WTC11 (cell line): ENCODE results near the gene LAMA2. TPM values are rescaled to one million over a fixed set of nuclear protein-coding genes. Genes with fewer than 3 reads are reported as not detected.

ENCODE experiments used
- ATAC-seq: fragments of 200-7000 bp; cut with Tn5 transposase; 2 replicates; pipeline ENCODE4 v1.10.0; 2021; ENCODE audit warnings: mild to moderate bottlenecking, moderate library complexity
- CTCF ChIA-PET: fragments of 300-600 bp; sonication (Branson Sonifier 250); formaldehyde crosslinking; loops from one replicate; lab custom pipeline; 2021; ENCODE audit warnings: antibody characterized with exemption; lab: Charles Lee
- POLR2A ChIA-PET: fragments of 350-600 bp; sonication (Branson Sonifier 250); formaldehyde crosslinking; loops from one replicate; lab custom pipeline; 2021; ENCODE audit warnings: antibody characterized with exemption; lab: Charles Lee
- DNase-seq: peaks from one replicate; pipeline ENCODE4 v3.0.0; 2021; ENCODE audit warnings: low spot score
- H3K27ac Mint-ChIP-seq: 2 replicates; pipeline ENCODE4 v1.8.0; 2021; ENCODE audit warnings: mixed read lengths
- H3K27me3 Mint-ChIP-seq: 2 replicates; pipeline ENCODE4 v1.8.0; 2021; ENCODE audit warnings: low read depth, mild to moderate bottlenecking, moderate library complexity, mixed read lengths
- H3K36me3 Mint-ChIP-seq: 2 replicates; pipeline ENCODE4 v1.8.0; 2021; ENCODE audit warnings: mixed read lengths
- H3K4me1 Mint-ChIP-seq: 2 replicates; pipeline ENCODE4 v1.8.0; 2022; ENCODE audit warnings: mixed read lengths
- H3K4me3 Mint-ChIP-seq: 2 replicates; pipeline ENCODE4 v1.8.0; 2021; ENCODE audit warnings: mild to moderate bottlenecking, moderate library complexity, mixed read lengths
- H3K9me3 Mint-ChIP-seq: 2 replicates; pipeline ENCODE4 v1.8.0; 2021; ENCODE audit warnings: mixed read lengths
- NR3C1 ChIP-seq: sonication (generic); formaldehyde crosslinking; conservative IDR thresholded peaks from 2 replicates; pipeline ENCODE4 v1.8.1; 2023; ENCODE audit warnings: low read depth, mild to moderate bottlenecking, missing genetic modification reagents
- PRRX2 ChIP-seq: fragments of 250-450 bp; sonication (Bioruptor Pico); IDR thresholded peaks from 2 replicates; pipeline ENCODE4 v1.8.0; 2021; ENCODE audit warnings: mild to moderate bottlenecking
- TCF7 ChIP-seq: sonication (generic); formaldehyde crosslinking; IDR thresholded peaks from 2 replicates; pipeline ENCODE4 v1.8.0; 2022; ENCODE audit warnings: mild to moderate bottlenecking, low read depth, missing genetic modification reagents, moderate library complexity
- TEAD1 ChIP-seq: sonication (generic); formaldehyde crosslinking; IDR thresholded peaks from 2 replicates; pipeline ENCODE4 v1.8.0; 2022; ENCODE audit warnings: mild to moderate bottlenecking, missing genetic modification reagents
- TEAD4 ChIP-seq: sonication (generic); formaldehyde crosslinking; IDR thresholded peaks from 2 replicates; pipeline ENCODE4 v1.8.0; 2022; ENCODE audit warnings: mild to moderate bottlenecking, missing genetic modification reagents
- ZNF263 ChIP-seq: sonication (generic); formaldehyde crosslinking; IDR thresholded peaks from 2 replicates; pipeline ENCODE4 v1.8.1; 2022; ENCODE audit warnings: low read depth, mild to moderate bottlenecking, moderate library complexity, missing genetic modification reagents
- ZNF416 ChIP-seq: fragments of 250-450 bp; sonication (Bioruptor Pico); IDR thresholded peaks from 2 replicates; pipeline ENCODE4 v1.9.0; 2021; ENCODE audit warnings: mild to moderate bottlenecking, inconsistent platforms
- total RNA-seq: library from RNA; stranded (reverse); gene quantifications from 3 replicates; pipeline ENCODE4 v1.2.3, GENCODE V29; 2021
- TF ChIP-seq, protein P1 (sequence below): sonication (generic); formaldehyde crosslinking; IDR thresholded peaks from 2 replicates; pipeline ENCODE4 v1.8.1; 2023; ENCODE audit warnings: mild to moderate bottlenecking, missing genetic modification reagents
- TF ChIP-seq, protein P2 (sequence below): fragments of 250-450 bp; sonication (Bioruptor Pico); IDR thresholded peaks from 2 replicates; pipeline ENCODE4 v1.9.0; 2021; ENCODE audit warnings: mild to moderate bottlenecking, borderline replicate concordance
- TF ChIP-seq, protein P3 (sequence below): sonication (generic); formaldehyde crosslinking; IDR thresholded peaks from 2 replicates; pipeline ENCODE4 v1.8.0; 2022; ENCODE audit warnings: mild to moderate bottlenecking, missing genetic modification reagents
- TF ChIP-seq, protein P4 (sequence below): fragments of 250-450 bp; sonication (Bioruptor Pico); IDR thresholded peaks from 2 replicates; pipeline ENCODE4 v1.9.0; 2021; ENCODE audit warnings: mild to moderate bottlenecking
- TF ChIP-seq, protein P5 (sequence below): sonication (generic); formaldehyde crosslinking; IDR thresholded peaks from 2 replicates; pipeline ENCODE4 v1.8.1; 2023; ENCODE audit warnings: mild to moderate bottlenecking, moderate library complexity, missing genetic modification reagents
- TF ChIP-seq, protein P6 (sequence below): sonication (generic); formaldehyde crosslinking; IDR thresholded peaks from 2 replicates; pipeline ENCODE4 v1.8.1; 2022; ENCODE audit warnings: missing genetic modification reagents, borderline replicate concordance
- TF ChIP-seq, protein P7 (sequence below): fragments of 250-450 bp; sonication (Bioruptor Pico); IDR thresholded peaks from 2 replicates; pipeline ENCODE4 v1.8.0; 2021; ENCODE audit warnings: mild to moderate bottlenecking
- TF ChIP-seq, protein P8 (sequence below): sonication (generic); formaldehyde crosslinking; IDR thresholded peaks from 2 replicates; pipeline ENCODE4 v1.8.0; 2022; ENCODE audit warnings: mild to moderate bottlenecking, missing genetic modification reagents
- TF ChIP-seq, protein P9 (sequence below): sonication (generic); formaldehyde crosslinking; IDR thresholded peaks from 2 replicates; pipeline ENCODE4 v1.8.0; 2023; ENCODE audit warnings: missing genetic modification reagents
- TF ChIP-seq, protein P10 (sequence below): sonication (generic); formaldehyde crosslinking; IDR thresholded peaks from 2 replicates; pipeline ENCODE4 v1.8.1; 2023; ENCODE audit warnings: mild to moderate bottlenecking, missing genetic modification reagents, moderate library complexity

Gene LAMA2
- total RNA-seq, 1 experiment from 2014 or later = 6.6 TPM

DNA sequence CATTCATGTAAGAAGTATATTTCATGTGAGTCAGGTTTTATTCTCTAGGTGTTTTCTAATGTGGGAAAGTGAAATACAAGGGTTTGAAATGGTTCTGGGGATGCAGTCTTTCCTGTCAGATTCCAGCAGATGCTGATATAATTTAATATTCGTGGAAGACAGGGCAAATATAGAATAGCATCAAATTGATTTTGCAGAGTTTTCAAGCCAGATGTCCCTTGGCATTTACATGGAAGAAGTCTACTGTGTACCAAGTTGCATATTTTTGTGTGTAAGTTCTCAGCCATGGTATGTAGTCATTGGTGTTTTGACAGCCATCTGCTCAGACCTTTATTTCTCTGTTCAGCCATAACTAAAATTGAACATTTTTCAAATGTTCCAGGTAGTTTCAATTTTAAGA lies 143.7 kb downstream of the LAMA2 start:
- Mint-ChIP-seq H3K27me3 (peaks cover 62% of the 10 kb centered on the region), H3K36me3 (no peaks in the 10 kb centered on the region), H3K4me1 (peaks cover 15% of the 10 kb centered on the region), H3K9me3 (no peaks in the 10 kb centered on the region), H3K27ac (no peak overlapping the region)
- no peak for ATAC-seq
- POLR2A ChIA-PET = no interaction called here
- TF ChIP-seq, protein P1, sequence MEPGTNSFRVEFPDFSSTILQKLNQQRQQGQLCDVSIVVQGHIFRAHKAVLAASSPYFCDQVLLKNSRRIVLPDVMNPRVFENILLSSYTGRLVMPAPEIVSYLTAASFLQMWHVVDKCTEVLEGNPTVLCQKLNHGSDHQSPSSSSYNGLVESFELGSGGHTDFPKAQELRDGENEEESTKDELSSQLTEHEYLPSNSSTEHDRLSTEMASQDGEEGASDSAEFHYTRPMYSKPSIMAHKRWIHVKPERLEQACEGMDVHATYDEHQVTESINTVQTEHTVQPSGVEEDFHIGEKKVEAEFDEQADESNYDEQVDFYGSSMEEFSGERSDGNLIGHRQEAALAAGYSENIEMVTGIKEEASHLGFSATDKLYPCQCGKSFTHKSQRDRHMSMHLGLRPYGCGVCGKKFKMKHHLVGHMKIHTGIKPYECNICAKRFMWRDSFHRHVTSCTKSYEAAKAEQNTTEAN (CRISPR knock-in tag) = no peak
- TF ChIP-seq ZNF263 (CRISPR knock-in tag) = no peak
- TF ChIP-seq ZNF416 (CRISPR knock-in tag) = no peak
- TF ChIP-seq, protein P2, sequence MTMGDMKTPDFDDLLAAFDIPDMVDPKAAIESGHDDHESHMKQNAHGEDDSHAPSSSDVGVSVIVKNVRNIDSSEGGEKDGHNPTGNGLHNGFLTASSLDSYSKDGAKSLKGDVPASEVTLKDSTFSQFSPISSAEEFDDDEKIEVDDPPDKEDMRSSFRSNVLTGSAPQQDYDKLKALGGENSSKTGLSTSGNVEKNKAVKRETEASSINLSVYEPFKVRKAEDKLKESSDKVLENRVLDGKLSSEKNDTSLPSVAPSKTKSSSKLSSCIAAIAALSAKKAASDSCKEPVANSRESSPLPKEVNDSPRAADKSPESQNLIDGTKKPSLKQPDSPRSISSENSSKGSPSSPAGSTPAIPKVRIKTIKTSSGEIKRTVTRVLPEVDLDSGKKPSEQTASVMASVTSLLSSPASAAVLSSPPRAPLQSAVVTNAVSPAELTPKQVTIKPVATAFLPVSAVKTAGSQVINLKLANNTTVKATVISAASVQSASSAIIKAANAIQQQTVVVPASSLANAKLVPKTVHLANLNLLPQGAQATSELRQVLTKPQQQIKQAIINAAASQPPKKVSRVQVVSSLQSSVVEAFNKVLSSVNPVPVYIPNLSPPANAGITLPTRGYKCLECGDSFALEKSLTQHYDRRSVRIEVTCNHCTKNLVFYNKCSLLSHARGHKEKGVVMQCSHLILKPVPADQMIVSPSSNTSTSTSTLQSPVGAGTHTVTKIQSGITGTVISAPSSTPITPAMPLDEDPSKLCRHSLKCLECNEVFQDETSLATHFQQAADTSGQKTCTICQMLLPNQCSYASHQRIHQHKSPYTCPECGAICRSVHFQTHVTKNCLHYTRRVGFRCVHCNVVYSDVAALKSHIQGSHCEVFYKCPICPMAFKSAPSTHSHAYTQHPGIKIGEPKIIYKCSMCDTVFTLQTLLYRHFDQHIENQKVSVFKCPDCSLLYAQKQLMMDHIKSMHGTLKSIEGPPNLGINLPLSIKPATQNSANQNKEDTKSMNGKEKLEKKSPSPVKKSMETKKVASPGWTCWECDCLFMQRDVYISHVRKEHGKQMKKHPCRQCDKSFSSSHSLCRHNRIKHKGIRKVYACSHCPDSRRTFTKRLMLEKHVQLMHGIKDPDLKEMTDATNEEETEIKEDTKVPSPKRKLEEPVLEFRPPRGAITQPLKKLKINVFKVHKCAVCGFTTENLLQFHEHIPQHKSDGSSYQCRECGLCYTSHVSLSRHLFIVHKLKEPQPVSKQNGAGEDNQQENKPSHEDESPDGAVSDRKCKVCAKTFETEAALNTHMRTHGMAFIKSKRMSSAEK (CRISPR knock-in tag) = no peak
- TF ChIP-seq TCF7 (CRISPR knock-in tag) = no peak
- TF ChIP-seq PRRX2 (CRISPR knock-in tag) = no peak
- no peak for TF ChIP-seq NR3C1
- TF ChIP-seq, protein P3, sequence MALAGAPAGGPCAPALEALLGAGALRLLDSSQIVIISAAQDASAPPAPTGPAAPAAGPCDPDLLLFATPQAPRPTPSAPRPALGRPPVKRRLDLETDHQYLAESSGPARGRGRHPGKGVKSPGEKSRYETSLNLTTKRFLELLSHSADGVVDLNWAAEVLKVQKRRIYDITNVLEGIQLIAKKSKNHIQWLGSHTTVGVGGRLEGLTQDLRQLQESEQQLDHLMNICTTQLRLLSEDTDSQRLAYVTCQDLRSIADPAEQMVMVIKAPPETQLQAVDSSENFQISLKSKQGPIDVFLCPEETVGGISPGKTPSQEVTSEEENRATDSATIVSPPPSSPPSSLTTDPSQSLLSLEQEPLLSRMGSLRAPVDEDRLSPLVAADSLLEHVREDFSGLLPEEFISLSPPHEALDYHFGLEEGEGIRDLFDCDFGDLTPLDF (CRISPR knock-in tag) = no peak
- TF ChIP-seq TEAD4 (CRISPR knock-in tag) = no peak
- TF ChIP-seq, protein P4, sequence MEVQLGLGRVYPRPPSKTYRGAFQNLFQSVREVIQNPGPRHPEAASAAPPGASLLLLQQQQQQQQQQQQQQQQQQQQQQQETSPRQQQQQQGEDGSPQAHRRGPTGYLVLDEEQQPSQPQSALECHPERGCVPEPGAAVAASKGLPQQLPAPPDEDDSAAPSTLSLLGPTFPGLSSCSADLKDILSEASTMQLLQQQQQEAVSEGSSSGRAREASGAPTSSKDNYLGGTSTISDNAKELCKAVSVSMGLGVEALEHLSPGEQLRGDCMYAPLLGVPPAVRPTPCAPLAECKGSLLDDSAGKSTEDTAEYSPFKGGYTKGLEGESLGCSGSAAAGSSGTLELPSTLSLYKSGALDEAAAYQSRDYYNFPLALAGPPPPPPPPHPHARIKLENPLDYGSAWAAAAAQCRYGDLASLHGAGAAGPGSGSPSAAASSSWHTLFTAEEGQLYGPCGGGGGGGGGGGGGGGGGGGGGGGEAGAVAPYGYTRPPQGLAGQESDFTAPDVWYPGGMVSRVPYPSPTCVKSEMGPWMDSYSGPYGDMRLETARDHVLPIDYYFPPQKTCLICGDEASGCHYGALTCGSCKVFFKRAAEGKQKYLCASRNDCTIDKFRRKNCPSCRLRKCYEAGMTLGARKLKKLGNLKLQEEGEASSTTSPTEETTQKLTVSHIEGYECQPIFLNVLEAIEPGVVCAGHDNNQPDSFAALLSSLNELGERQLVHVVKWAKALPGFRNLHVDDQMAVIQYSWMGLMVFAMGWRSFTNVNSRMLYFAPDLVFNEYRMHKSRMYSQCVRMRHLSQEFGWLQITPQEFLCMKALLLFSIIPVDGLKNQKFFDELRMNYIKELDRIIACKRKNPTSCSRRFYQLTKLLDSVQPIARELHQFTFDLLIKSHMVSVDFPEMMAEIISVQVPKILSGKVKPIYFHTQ (CRISPR knock-in tag) = no peak
- TF ChIP-seq, protein P5, sequence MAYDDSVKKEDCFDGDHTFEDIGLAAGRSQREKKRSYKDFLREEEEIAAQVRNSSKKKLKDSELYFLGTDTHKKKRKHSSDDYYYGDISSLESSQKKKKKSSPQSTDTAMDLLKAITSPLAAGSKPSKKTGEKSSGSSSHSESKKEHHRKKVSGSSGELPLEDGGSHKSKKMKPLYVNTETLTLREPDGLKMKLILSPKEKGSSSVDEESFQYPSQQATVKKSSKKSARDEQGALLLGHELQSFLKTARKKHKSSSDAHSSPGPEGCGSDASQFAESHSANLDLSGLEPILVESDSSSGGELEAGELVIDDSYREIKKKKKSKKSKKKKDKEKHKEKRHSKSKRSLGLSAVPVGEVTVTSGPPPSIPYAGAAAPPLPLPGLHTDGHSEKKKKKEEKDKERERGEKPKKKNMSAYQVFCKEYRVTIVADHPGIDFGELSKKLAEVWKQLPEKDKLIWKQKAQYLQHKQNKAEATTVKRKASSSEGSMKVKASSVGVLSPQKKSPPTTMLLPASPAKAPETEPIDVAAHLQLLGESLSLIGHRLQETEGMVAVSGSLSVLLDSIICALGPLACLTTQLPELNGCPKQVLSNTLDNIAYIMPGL = no peak
- TF ChIP-seq, protein P6, sequence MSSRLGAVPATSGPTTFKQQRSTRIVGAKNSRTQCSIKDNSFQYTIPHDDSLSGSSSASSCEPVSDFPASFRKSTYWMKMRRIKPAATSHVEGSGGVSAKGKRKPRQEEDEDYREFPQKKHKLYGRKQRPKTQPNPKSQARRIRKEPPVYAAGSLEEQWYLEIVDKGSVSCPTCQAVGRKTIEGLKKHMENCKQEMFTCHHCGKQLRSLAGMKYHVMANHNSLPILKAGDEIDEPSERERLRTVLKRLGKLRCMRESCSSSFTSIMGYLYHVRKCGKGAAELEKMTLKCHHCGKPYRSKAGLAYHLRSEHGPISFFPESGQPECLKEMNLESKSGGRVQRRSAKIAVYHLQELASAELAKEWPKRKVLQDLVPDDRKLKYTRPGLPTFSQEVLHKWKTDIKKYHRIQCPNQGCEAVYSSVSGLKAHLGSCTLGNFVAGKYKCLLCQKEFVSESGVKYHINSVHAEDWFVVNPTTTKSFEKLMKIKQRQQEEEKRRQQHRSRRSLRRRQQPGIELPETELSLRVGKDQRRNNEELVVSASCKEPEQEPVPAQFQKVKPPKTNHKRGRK (CRISPR knock-in tag) = no peak
- TF ChIP-seq, protein P7, sequence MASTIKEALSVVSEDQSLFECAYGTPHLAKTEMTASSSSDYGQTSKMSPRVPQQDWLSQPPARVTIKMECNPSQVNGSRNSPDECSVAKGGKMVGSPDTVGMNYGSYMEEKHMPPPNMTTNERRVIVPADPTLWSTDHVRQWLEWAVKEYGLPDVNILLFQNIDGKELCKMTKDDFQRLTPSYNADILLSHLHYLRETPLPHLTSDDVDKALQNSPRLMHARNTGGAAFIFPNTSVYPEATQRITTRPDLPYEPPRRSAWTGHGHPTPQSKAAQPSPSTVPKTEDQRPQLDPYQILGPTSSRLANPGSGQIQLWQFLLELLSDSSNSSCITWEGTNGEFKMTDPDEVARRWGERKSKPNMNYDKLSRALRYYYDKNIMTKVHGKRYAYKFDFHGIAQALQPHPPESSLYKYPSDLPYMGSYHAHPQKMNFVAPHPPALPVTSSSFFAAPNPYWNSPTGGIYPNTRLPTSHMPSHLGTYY (CRISPR knock-in tag) = no peak
- TF ChIP-seq, protein P8, sequence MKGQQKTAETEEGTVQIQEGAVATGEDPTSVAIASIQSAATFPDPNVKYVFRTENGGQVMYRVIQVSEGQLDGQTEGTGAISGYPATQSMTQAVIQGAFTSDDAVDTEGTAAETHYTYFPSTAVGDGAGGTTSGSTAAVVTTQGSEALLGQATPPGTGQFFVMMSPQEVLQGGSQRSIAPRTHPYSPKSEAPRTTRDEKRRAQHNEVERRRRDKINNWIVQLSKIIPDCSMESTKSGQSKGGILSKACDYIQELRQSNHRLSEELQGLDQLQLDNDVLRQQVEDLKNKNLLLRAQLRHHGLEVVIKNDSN (CRISPR knock-in tag) = no peak
- TF ChIP-seq, protein P9, sequence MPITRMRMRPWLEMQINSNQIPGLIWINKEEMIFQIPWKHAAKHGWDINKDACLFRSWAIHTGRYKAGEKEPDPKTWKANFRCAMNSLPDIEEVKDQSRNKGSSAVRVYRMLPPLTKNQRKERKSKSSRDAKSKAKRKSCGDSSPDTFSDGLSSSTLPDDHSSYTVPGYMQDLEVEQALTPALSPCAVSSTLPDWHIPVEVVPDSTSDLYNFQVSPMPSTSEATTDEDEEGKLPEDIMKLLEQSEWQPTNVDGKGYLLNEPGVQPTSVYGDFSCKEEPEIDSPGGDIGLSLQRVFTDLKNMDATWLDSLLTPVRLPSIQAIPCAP = no peak
- TF ChIP-seq, protein P10, sequence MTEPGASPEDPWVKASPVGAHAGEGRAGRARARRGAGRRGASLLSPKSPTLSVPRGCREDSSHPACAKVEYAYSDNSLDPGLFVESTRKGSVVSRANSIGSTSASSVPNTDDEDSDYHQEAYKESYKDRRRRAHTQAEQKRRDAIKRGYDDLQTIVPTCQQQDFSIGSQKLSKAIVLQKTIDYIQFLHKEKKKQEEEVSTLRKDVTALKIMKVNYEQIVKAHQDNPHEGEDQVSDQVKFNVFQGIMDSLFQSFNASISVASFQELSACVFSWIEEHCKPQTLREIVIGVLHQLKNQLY = no peak
- no peak for TF ChIP-seq TEAD1
- TF ChIP-seq, all 79 proteins: peak for 0
- CTCF ChIA-PET = no interaction called here
- H3K4me3 Mint-ChIP-seq = no peak overlapping the region
- DNase-seq = no peak
